GM12801 (cell line): ENCODE measurements around the gene VPS11.

Experiments used
- TF ChIP-seq, protein P1 (sequence below): IDR thresholded peaks from one replicate; pipeline ENCODE4 v1.5.1; 2011; ENCODE audit warnings: control low read depth; ENCODE audit not compliant: insufficient read length; ENCODE audit errors: extremely low read depth

VPS11 gene

DNA sequence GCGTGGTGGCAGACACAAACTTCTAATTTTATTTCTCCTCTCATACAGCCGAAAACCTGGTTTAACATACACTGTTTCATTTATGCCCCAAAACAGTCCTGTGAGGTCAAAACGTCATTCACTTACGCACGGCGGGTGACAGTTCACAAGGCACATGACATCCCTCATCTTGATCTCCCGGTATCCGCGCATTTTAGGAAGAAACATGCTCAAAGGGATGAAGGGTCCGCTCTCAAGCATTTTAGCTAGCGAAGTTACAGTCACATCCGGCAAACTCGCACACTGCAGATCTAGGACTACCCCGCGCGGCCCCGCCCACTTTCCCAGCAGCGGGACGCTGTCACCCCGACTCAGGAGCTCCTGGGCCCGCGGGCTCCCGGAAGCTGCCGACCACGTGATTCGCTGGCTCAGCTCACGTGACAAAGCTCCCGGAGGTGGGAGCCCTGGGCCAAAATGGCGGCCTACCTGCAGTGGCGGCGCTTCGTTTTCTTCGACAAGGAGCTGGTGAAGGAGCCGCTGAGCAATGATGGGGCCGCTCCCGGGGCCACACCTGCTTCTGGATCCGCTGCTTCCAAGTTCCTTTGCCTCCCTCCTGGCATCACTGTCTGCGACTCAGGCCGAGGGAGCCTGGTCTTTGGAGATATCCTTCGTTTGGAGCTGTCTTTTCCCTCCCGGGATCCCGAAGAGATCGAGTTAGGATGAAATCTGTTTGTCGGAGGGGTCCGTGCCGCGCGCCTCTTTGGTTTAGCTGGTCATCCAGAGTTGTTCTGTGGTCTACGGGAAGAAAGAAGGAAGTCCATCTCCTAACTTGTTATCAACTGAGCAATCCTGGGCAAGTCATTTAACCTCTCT, at the start of gene VPS11:
Gene VPS11 (plus strand): TSS at position 448 of the 852 bp plus-strand sequence. CDS start 6 bp downstream, at position 454.
- TF ChIP-seq, protein P1, sequence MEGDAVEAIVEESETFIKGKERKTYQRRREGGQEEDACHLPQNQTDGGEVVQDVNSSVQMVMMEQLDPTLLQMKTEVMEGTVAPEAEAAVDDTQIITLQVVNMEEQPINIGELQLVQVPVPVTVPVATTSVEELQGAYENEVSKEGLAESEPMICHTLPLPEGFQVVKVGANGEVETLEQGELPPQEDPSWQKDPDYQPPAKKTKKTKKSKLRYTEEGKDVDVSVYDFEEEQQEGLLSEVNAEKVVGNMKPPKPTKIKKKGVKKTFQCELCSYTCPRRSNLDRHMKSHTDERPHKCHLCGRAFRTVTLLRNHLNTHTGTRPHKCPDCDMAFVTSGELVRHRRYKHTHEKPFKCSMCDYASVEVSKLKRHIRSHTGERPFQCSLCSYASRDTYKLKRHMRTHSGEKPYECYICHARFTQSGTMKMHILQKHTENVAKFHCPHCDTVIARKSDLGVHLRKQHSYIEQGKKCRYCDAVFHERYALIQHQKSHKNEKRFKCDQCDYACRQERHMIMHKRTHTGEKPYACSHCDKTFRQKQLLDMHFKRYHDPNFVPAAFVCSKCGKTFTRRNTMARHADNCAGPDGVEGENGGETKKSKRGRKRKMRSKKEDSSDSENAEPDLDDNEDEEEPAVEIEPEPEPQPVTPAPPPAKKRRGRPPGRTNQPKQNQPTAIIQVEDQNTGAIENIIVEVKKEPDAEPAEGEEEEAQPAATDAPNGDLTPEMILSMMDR: no peak

DNA sequence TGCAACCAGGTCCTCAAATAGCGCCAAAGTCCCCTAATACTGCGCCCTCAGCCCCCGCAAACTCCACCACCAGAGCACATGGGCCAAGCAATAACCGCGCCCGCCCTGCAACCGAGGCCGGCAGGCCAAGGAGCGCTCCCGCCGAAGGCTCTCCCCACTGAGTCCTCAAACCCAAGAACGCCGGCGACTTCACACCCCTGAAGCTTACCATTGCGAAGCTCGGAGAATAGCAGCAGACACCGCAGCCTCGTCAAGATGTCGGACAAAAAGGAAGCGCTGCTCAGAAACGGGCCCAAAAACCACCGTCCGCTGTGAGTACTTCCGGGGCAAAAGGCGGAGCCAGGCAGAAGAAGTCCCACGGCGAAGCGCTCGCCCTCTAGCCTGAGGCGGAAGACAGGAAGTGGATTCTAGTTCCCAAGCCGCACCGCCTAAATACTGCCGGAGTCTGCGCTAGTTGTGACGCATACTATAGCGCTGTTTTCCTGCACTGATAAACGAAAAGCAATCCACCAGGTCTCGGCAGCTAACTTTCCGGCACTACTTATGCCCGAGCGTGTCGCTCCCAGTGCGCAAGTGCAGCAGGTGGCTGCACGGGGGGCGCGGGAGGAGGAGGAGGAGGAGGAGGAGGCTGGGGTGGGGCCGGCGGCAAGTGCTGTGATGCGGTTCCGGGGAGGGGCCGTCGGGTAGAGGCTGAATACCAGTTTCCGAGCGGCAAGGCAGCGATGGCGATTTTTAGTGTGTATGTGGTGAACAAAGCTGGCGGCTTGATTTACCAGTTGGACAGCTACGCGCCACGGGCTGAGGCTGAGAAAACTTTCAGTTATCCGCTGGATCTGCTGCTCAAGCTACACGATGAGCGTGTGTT, 49.3 kb upstream of the VPS11 start, which contains the start of the genes RPS25 and TRAPPC4:
Gene RPS25 (minus strand): TSS at position 270 of the 865 bp plus-strand sequence. CDS start 59 bp downstream, at position 211.
Gene TRAPPC4 (plus strand): TSS at position 693 of the 865 bp plus-strand sequence. CDS start 30 bp downstream, at position 723.
- TF ChIP-seq, protein P1: no peak

DNA sequence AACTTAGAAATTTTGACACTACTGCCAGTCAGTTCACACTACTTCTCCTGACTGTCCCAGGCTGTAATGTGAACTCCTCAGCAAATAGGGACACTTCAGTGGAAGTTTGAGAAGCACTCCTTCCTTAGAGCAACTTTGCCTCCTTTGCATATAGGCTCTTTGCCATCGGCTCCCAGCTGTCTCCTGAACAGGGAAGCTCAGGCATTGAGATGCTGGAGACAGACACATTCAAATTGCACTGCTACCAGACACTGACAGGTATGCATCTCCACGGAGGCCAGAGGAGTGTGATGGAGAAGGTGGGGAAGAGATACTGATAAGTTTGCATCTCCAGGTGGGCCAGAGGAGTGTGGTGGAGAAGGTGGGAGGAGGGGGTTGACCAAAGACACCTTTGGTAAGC, 47.6 kb upstream of the VPS11 start:
- TF ChIP-seq, protein P1: no peak

DNA sequence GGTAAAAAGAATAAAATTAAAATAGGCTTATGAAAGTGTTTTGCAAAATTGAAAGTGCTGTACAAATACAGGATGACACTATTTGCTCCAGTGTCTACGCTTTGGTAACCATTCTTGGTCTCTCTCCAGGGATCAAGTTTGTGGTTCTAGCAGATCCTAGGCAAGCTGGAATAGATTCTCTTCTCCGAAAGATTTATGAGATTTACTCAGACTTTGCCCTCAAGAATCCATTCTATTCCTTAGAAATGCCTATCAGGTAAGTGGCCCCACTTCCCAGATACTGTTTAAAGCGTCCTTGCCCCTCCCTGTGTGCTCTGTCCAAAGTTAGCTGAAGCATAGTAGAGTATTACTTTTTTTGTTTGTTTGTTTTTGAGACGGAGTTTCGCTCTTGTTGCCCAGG, 46.0 kb upstream of the VPS11 start:
- TF ChIP-seq, protein P1: no peak

DNA sequence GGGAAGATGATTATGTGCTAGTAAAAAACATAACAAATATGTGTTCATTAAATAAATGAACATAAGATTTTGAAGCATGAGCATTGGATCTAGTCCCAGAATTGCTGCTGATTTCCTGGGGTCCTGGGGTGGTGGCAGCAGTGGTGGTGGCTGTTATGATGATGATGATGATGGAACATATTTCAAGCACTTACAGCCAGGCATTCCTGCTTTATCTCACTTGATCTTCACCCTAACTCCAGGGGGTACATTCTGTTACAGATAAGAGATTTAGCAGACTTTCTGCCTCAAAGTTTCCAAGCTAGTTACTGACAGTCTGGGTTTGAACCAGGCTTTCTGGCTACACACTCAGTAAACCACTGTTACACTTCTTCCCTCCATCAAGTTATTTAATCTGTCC, 43.9 kb upstream of the VPS11 start:
- TF ChIP-seq, protein P1: no peak

DNA sequence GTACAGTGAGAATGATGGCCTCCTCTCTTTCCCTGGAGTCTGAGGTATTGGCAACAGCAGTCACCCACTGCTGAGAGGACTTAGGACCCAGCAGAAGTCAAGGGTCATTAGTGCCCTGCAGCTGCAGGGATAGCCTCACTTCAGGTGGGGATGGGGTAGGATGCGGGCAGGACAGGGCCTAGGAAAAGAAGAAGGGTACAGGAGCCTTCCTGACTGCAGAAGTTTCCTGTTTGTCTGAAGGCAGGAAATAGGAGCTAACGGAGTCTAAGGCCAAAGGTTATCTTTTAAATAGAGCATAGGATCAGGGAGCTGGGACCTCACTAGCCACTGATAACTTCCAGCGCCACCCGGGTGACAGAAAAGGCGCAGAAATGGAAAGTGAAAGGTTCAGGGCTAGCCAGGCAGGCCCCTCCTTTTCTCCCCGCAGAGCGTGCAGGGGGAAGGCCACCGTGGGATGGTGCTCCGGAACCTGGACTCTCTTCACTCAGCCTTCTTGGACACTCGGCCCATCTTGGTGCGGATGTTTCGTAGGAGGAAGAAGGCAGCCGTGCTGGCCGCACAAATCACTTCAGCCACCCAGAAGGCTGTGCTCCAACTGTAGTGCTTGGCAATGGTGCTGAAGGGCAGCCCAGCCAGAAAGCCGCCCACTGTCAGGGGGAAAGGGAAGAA, 43.1 kb upstream of the VPS11 start:
- TF ChIP-seq, protein P1: no peak
